OCI-LY3 (cell line): ENCODE results near the gene CCDC68.

ENCODE experiments used
- EZH2phosphoT487 ChIP-seq: fragments of 200-600 bp; shearing (Covaris generic); IDR thresholded peaks from 2 replicates; pipeline ENCODE4 v1.6.1; 2018; ENCODE audit warnings: antibody characterized with exemption, mixed run types, low read depth
- TF ChIP-seq, protein P1 (sequence below): fragments of 200-600, 300-600 bp; sonication (generic); IDR thresholded peaks from 2 replicates; pipeline ENCODE4 v1.5.1; 2014; ENCODE audit warnings: antibody characterized with exemption, low read length, low read depth

DNA sequence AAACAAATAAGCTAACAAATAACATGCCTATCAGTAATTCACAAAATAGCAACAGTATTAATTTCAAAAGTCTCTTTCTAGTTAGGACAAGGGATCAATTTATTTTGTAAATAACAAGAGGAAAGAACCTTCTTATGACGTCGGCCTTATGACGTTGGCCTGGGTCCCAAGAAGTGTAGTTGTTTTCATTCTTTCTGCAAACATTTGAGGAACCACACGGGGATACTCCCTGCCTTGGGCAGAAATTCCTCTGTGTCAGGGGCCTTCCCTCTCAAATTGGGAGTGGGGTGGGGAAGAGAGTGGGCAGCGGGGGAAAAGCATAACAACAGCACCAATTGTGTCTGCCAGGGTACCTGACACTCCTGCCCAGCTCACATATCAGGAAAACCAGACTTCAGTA lies 1.3 kb downstream of the CCDC68 start:
- TF ChIP-seq, protein P1, sequence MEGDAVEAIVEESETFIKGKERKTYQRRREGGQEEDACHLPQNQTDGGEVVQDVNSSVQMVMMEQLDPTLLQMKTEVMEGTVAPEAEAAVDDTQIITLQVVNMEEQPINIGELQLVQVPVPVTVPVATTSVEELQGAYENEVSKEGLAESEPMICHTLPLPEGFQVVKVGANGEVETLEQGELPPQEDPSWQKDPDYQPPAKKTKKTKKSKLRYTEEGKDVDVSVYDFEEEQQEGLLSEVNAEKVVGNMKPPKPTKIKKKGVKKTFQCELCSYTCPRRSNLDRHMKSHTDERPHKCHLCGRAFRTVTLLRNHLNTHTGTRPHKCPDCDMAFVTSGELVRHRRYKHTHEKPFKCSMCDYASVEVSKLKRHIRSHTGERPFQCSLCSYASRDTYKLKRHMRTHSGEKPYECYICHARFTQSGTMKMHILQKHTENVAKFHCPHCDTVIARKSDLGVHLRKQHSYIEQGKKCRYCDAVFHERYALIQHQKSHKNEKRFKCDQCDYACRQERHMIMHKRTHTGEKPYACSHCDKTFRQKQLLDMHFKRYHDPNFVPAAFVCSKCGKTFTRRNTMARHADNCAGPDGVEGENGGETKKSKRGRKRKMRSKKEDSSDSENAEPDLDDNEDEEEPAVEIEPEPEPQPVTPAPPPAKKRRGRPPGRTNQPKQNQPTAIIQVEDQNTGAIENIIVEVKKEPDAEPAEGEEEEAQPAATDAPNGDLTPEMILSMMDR = no peak
- no peak for TF ChIP-seq EZH2phosphoT487
